B cell (primary cell): ENCODE data around the gene OR4Q2.
"Not testable (repeated sequence)": the region's sequence is repeated elsewhere in the genome, so short reads cannot be mapped to it uniquely, and the experiment has no call there.

Source experiments
- CTCF ChIP-seq: fragments of 200-600 bp; IDR thresholded peaks from one replicate; pipeline ENCODE4 v1.8.0; 2022; ENCODE audit warnings: antibody characterized with exemption, mild to moderate bottlenecking
- EZH2 ChIP-seq: IDR thresholded peaks from 2 replicates; pipeline ENCODE4 v1.6.1; 2012; ENCODE audit warnings: borderline replicate concordance, low read depth, mild to moderate bottlenecking, moderate library complexity, low read length; ENCODE audit not compliant: insufficient read depth, poor library complexity, severe bottlenecking

GRCh38 chr14:19969735-19970134 lies 32.2 kb upstream of the OR4Q2 start:
- not testable (repeated sequence) for TF ChIP-seq CTCF, EZH2
